ENCODE data around the gene TRIM32. TPM values are rescaled to one million over a fixed set of nuclear protein-coding genes. Genes with fewer than 3 reads are reported as not detected.

TRIM32 gene
- total RNA-seq, 2 experiments from 2014 or later, result 11.4 to 13.9 TPM

DNA sequence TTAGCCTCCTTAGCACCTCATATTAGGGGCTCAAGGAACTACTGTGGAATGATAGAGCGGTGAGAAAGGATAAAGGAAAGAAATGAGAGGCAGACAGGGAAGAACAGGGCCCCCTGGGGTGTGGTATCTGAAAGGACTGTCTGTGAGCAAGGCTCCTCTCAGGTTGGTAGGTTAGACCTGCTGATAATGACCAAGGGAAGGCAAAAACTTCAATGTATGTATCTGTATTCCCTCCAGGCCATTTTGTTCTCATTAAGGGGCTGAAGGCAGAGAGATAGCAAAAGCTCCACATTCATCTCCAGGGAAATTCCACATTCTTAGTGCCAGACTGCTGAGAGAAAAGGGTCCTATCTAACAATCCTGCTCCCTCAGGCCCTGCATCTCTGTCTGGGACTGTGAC is 28.6 kb downstream of the TRIM32 start:
- POLR2A ChIA-PET, result no interaction called here

DNA sequence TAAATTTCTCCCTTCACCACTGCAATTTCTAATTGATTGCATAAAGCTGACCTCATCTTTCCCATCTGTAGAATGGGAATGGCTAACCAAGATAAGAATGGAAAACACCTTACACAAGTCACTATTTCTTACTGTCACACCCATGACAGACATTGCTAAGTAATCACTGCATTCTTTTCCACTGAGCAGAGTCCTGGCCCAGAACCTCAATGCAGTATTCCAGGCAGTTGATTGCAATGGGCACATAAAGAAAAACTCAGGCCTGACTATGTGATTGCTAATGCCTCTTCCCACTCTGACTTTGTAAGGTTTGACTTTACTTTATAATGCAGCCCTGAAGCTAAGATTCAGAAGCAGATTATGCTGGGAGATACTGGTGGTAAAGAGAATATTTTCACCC is 29.3 kb downstream of the TRIM32 start:
- intact Hi-C loops (cut with micrococcal nuclease; ENCODE audit: unreplicated experiment), result no loop called here
- CTCF ChIA-PET (ENCODE audit: unreplicated experiment), result no interaction called here
- H3K79me2 ChIP-seq (ENCODE audit: insufficient read depth, low read depth, low read length), result no peaks in the 10 kb centered on the region
- H3K27ac ChIP-seq (ENCODE audit: low read depth, low read length, poor library complexity, severe bottlenecking), result no peak overlapping the region
- DNase-seq (ENCODE audit: low spot score), result no peak
- no peaks in the 10 kb centered on the region for H3K36me3 ChIP-seq (ENCODE audit: insufficient read depth, low read length)
- no peaks in the 10 kb centered on the region for H3K4me1 ChIP-seq (ENCODE audit: insufficient read depth, low read length, poor library complexity, severe bottlenecking)
- BruUV-seq (replicated peaks), result no TSS peak
- no peaks in the 10 kb centered on the region for H3K9me2 ChIP-seq (ENCODE audit: insufficient read depth, low read length)
- H3K4me2 ChIP-seq (ENCODE audit: low read length), result no peak overlapping the region
- H3K4me3 ChIP-seq (ENCODE audit: low read depth, low read length, poor library complexity, severe bottlenecking), result no peak overlapping the region
- H2AFZ ChIP-seq (ENCODE audit: low read length), result no peak overlapping the region
- POLR2A ChIA-PET, result no interaction called here
- H3K9me3 ChIP-seq (ENCODE audit: low read length), result no peaks in the 10 kb centered on the region
- TF ChIP-seq, protein P1, sequence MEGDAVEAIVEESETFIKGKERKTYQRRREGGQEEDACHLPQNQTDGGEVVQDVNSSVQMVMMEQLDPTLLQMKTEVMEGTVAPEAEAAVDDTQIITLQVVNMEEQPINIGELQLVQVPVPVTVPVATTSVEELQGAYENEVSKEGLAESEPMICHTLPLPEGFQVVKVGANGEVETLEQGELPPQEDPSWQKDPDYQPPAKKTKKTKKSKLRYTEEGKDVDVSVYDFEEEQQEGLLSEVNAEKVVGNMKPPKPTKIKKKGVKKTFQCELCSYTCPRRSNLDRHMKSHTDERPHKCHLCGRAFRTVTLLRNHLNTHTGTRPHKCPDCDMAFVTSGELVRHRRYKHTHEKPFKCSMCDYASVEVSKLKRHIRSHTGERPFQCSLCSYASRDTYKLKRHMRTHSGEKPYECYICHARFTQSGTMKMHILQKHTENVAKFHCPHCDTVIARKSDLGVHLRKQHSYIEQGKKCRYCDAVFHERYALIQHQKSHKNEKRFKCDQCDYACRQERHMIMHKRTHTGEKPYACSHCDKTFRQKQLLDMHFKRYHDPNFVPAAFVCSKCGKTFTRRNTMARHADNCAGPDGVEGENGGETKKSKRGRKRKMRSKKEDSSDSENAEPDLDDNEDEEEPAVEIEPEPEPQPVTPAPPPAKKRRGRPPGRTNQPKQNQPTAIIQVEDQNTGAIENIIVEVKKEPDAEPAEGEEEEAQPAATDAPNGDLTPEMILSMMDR (conservative IDR thresholded peaks at IDR 0.05; ENCODE audit: low read length), result no peak
- no peak for TF ChIP-seq EZH2phosphoT487 (IDR thresholded peaks at IDR 0.05; ENCODE audit: borderline replicate concordance, low read depth, low read length)
- H4K20me1 ChIP-seq (ENCODE audit: insufficient read depth, low read length), result no peaks in the 10 kb centered on the region

More for the DNA sequence above, 28.6 kb downstream of the TRIM32 start:
- CTCF ChIA-PET (ENCODE audit: unreplicated experiment), result no interaction called here
- Histone ChIP-seq H3K9me3 (ENCODE audit: low read length) (no peaks in the 10 kb centered on the region), H3K36me3 (ENCODE audit: insufficient read depth, low read length) (no peaks in the 10 kb centered on the region), H3K4me1 (ENCODE audit: insufficient read depth, low read length, poor library complexity, severe bottlenecking) (no peaks in the 10 kb centered on the region), H4K20me1 (ENCODE audit: insufficient read depth, low read length) (no peaks in the 10 kb centered on the region), H2AFZ (ENCODE audit: low read length) (no peak overlapping the region), H3K79me2 (ENCODE audit: insufficient read depth, low read depth, low read length) (no peaks in the 10 kb centered on the region), H3K27ac (ENCODE audit: low read depth, low read length, poor library complexity, severe bottlenecking) (no peak overlapping the region), H3K4me3 (ENCODE audit: low read depth, low read length, poor library complexity, severe bottlenecking) (no peak overlapping the region), H3K4me2 (ENCODE audit: low read length) (no peak overlapping the region), H3K9me2 (ENCODE audit: insufficient read depth, low read length) (no peaks in the 10 kb centered on the region)
- DNase-seq (ENCODE audit: low spot score), result no peak
- intact Hi-C loops (cut with micrococcal nuclease; ENCODE audit: unreplicated experiment), result no loop called here
- no TSS peak for BruUV-seq (replicated peaks)
- TF ChIP-seq, protein P1 (conservative IDR thresholded peaks at IDR 0.05; ENCODE audit: low read length), result no peak
- no peak for TF ChIP-seq EZH2phosphoT487 (IDR thresholded peaks at IDR 0.05; ENCODE audit: borderline replicate concordance, low read depth, low read length)

DNA sequence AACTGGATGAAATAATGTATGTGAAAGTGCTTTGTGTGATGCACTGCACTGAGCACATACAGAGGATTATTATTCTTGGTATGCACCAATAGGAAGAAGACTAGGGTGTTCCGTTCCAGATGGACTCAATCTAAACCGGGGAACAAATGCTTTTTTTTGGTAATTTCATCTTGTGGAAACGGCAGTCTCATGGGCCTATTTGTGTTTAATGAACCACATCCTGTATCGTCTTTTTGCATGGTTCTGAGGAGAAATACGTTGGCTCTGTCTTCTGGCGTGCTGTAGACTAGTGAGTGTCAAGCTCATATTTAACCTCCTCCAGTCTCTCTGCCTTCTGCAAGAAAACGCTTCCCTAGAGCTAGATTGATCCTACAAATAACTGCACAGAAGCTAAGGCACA is 30.0 kb downstream of the TRIM32 start:
- Histone ChIP-seq H3K4me1 (ENCODE audit: insufficient read depth, low read length, poor library complexity, severe bottlenecking) (no peaks in the 10 kb centered on the region), H3K4me3 (ENCODE audit: low read depth, low read length, poor library complexity, severe bottlenecking) (no peak overlapping the region), H3K9me3 (ENCODE audit: low read length) (no peaks in the 10 kb centered on the region), H2AFZ (ENCODE audit: low read length) (no peak overlapping the region), H3K4me2 (ENCODE audit: low read length) (no peak overlapping the region), H4K20me1 (ENCODE audit: insufficient read depth, low read length) (no peaks in the 10 kb centered on the region), H3K9me2 (ENCODE audit: insufficient read depth, low read length) (no peaks in the 10 kb centered on the region), H3K79me2 (ENCODE audit: insufficient read depth, low read depth, low read length) (no peaks in the 10 kb centered on the region), H3K27ac (ENCODE audit: low read depth, low read length, poor library complexity, severe bottlenecking) (no peak overlapping the region), H3K36me3 (ENCODE audit: insufficient read depth, low read length) (no peaks in the 10 kb centered on the region)
- POLR2A ChIA-PET, result interaction anchor here (1.2 kb wide), 1 partner anchor 10 kb away, joined by 3 read pairs; no protein-coding TSS in a partner anchor
- DNase-seq (ENCODE audit: low spot score), result no peak
- intact Hi-C loops (cut with micrococcal nuclease; ENCODE audit: unreplicated experiment), result no loop called here
- CTCF ChIA-PET (ENCODE audit: unreplicated experiment), result no interaction called here
- no TSS peak for BruUV-seq (replicated peaks)
- TF ChIP-seq, protein P1 (conservative IDR thresholded peaks at IDR 0.05; ENCODE audit: low read length), result no peak
- no peak for TF ChIP-seq EZH2phosphoT487 (IDR thresholded peaks at IDR 0.05; ENCODE audit: borderline replicate concordance, low read depth, low read length)
